Fibroblast of upper back skin (primary cell): Measurements from ENCODE around the gene TMEM217.
"Not testable (repeated sequence)": the region's sequence is repeated elsewhere in the genome, so short reads cannot be mapped to it uniquely, and the experiment has no call there.

Source experiments
- DNase-seq: peaks from one replicate; pipeline ENCODE4 v3.0.0-alpha.2; 2013

The TMEM217 gene

GRCh38 chr6:37257634-37258404 is at the start of gene TMEM217, which contains the start of gene TBC1D22B:
Gene TMEM217, minus strand, starts transcription at chr6:37258144. Its CDS starts 39,114 bp downstream, at chr6:37219030.
Gene TBC1D22B, plus strand, starts transcription at chr6:37257772. Its CDS starts 146 bp downstream, at chr6:37257918.
- DNase-seq: peak; percentile 91

GRCh38 chr6:37307484-37307883 is 49.5 kb upstream of the TMEM217 start:
- DNase-seq: not testable (repeated sequence)

DNA sequence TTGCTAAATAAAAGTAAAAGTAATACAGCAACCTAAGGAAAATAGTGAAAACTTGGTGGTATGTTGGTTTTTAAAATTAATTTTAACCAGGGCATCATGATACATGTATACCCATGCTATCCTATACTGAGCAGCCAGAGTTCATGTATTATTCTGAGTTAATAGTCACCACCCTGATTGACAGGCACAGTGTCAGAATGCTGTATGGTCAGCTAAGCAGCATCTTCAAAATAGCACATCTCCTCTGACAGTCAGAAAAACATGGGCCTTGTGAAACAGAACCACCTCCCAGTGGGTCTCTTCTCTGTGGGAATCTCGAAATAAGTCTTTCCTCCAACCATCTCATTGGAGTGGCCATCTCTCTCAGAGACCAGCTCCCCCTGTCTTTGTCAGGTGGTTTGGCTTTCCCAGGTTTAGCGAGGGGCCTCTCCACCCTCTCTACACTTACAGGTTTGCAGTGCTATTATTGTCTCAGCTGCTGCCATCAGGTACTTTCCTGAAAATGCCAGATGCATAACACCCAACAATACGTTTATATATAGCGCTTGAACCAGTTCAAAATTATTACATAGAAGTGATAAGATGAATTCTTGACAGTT is 48.8 kb upstream of the TMEM217 start:
- no peak for DNase-seq

- DNase-seq: no peak
Measured at GRCh38 chr6:37305841-37306425, 48.0 kb upstream of the TMEM217 start.

DNA sequence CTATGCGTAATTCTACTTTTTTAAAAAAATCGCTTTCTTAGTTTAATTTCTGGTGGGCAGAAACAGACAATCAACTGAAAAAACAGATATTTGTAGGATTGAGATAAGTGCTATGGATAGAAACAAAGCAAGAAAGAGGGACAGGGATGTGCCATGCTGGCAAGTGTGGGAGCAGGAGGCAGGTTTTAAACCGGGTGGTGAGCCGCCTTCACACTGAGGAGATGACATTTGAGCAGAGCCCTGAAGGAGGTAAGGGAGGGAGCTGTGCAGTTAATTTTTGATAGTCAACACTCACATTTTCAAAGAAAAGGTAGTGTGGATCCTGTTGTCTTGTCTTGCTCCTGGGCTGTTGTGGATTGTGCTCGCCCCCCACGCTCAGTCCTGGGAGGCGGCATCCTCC is 46.8 kb upstream of the TMEM217 start:
- no peak for DNase-seq

DNA sequence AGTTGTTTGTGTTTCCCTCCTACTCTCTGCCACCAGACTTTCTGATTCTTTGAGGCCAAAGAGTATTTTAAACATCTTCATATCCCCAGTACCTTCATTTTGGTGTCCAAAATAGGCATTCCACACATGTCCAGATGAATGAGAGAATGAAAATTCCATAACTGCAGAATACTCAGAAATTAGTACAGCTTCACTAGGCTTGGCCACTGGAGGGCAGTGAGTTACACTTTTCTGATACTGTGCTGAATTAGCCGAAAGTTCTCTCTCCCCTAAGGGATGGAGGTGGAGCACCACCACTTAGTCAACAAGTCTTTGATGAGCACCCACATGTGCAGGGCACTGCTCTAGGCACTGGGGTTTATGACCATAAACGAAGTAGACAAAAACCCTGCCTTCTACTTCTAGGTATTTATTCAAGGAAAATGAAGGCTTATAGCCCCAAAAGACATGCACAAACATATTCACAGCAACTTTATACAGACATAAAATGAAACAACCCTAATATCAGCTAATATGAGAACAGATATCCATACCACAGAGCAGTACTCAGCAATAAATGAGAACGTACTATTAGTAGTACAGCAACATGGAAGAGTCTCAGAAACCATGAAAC is 46.1 kb upstream of the TMEM217 start:
- peak; percentile 40 for DNase-seq

DNA sequence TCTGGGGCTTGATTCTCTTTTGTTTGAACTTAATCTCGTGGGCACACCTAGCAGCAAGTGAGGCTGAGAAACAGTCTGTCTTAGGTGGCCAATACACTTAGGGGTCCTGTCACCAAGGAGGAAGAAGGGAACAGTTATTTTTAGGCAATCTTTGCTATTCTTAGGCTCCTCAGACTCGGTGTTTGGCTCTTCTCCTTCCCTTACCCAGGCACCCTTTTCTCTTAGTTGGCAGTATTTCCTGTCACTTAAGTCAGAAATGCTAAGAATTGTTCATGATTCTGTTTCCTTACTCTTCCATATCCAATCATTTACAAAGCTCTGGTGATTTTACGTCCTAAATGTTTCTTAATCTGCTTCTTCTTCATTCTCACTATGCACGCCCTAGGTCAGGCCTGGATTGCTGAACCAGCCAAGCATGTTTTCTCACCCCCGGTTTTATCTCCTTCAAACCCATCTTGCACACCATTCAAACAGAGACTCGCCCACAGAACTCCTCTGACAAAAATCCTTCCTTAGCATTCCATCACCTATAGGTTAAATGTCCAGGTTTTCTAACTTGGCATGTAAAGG is 45.2 kb upstream of the TMEM217 start:
- no peak for DNase-seq

GRCh38 chr6:37302086-37302686 is 44.2 kb upstream of the TMEM217 start:
- no peak for DNase-seq

DNA sequence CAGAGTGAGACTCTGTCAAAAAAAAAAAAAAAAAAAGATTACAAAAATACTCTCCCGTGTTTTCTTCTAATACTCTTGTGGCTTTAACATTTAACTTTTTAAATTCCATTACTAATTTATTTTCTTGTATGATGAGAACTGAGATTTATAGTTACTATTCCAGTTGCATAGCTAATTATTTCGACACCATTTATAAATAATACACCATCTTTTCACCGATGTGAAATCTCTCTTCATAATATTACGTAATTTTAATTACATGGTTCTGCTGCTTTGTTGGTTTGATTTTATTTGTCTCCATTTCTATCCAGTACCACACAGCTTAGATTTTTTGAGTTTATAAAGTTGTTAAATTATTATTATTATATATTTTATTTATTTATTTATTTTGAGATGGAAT is 42.0 kb upstream of the TMEM217 start:
- no peak for DNase-seq

GRCh38 chr6:37298958-37299357 is 41.0 kb upstream of the TMEM217 start:
- no peak for DNase-seq

- DNase-seq: not testable (repeated sequence)
Measured at GRCh38 chr6:37297637-37298036, 39.7 kb upstream of the TMEM217 start.

DNA sequence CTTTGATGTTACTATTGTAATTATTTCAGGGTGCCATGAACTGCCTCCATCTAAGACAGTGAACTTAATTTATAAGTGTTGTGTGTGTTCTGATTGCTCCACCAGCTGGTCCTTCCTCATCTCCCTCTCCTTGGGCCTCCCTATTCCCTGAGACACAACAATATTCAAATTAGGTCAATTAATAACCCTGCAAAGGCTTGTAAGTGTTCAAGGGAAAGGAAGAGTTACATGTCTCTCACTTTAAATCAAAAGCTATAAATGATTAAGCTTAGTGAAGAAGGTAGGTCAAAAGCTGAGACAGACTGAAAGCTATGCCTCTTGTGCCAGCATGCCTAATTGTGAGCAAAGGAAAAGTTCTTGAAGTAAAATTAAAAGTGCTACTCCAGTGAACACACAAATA is 35.5 kb upstream of the TMEM217 start:
- DNase-seq: no peak

GRCh38 chr6:37289931-37290330 is 32.0 kb upstream of the TMEM217 start:
- DNase-seq: no peak

GRCh38 chr6:37288247-37288646 is 30.3 kb upstream of the TMEM217 start:
- peak; percentile 3 for DNase-seq

- no peak for DNase-seq
Measured at GRCh38 chr6:37287519-37288157, 29.7 kb upstream of the TMEM217 start.

DNA sequence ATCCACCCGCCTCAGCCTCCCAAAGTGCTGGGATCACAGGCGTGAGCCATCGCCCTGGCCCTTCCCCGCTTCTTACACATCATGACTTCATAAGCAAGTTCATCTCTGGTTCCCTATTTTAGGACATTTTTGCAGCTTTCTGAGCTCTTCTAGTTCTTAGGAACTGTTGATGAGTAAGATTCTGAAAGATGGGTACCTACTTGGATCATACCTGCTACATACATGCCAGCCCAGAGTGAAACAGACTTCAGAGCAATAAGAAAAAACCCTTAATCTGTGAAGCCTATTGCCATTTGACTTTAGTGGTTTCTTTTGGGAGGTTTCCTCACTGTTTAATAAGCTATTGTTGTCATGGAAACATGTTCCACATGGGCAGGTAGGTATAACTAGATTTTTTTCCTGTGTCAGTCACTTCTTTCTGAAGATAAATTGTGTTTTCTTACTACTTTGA is 27.9 kb upstream of the TMEM217 start:
- no peak for DNase-seq

DNA sequence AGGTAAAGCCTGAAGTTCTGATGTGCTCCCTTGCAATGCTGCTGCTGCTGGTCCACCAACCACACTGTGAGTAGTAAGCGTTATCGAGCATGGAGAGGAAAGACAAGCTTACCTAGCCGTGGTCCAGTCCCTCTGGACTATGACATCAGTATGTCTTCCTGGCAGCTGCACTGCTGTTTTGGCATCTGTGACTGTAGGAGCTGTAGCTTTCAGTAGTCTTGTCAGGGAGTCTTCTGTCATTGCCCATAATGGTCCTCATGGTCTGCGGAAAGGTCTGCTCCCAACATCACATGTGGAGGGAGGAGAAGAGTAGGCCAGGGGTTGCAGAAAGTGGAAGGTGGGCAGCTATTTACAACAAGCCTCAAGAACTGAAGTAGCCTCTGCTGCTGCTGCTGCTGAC is 26.8 kb upstream of the TMEM217 start:
- DNase-seq: no peak

DNA sequence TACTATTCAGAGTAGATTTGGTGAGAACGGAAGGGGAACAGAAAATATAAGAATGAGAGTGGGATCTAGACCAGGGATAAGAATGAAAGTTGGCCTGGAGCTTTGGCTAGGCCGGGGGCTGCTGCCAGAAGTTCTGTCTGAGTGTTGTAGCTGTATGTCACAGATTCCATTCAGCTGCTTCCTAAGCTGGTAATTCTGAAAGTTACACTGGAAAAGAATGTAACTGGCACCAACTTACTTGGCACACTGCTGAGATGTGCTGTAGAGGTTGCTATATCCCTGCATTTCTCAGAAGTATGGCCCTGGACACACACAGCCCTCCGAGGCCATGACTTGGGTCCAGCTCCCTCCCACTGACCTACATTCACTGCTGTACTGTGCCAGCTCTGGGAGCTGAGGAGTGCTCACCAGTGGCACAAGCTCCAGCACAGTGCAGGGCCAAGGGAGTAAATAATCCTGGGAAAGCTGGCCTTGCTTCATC is 25.8 kb upstream of the TMEM217 start:
- DNase-seq: no peak

DNA sequence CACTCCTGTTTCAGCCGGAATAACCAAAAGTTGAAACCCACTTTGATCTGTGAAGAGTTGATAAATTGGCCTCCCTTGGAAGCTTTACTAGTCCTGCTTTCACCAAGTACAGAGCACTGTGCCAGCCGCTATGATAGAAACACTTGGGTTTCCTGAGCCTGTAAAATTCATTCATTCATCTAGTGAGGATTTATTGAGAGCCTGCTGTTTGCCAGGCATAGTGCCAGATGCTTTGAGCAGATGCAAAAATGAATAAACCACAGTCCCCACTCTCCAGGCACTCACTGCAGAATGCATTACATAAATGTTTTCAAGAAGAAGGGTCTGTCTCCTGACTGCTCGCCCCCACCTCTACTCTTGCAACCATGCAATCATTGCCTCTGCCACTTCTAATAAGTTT is 25.3 kb upstream of the TMEM217 start:
- peak; percentile 28 for DNase-seq

- no peak for DNase-seq
Measured at GRCh38 chr6:37282371-37282770, 24.4 kb upstream of the TMEM217 start.

GRCh38 chr6:37280162-37280887 is 22.4 kb upstream of the TMEM217 start:
- no peak for DNase-seq
